Measurements from ENCODE around the gene NHLRC3.
"Not testable (repeated sequence)": the region's sequence is repeated elsewhere in the genome, so short reads cannot be mapped to it uniquely, and the experiment has no call there.

The NHLRC3 gene

GRCh38 chr13:39073983-39074382 is 35.7 kb downstream of the NHLRC3 start:
- no peak overlapping the region for H3K9ac ChIP-seq (ENCODE audit: low read depth, low read length)
- H3K27me3 ChIP-seq (ENCODE audit: control insufficient read depth, insufficient read depth, low read length), result no peaks in the 10 kb centered on the region
- no peak overlapping the region for H3K27ac ChIP-seq (ENCODE audit: low read depth, low read length)
- no peak overlapping the region for H3K4me3 ChIP-seq (ENCODE audit: low read depth, low read length)
- H3K36me3 ChIP-seq (ENCODE audit: control insufficient read depth, insufficient read depth, low read length), result no peaks in the 10 kb centered on the region
- H3K4me1 ChIP-seq (ENCODE audit: control insufficient read depth, insufficient read depth, low read length), result no peaks in the 10 kb centered on the region
- no peaks in the 10 kb centered on the region for H3K9me3 ChIP-seq (ENCODE audit: control insufficient read depth, insufficient read depth, low read length)

- H3K9ac ChIP-seq (ENCODE audit: low read depth, low read length); H3K4me3 ChIP-seq (ENCODE audit: low read depth, low read length); H3K27me3 ChIP-seq (ENCODE audit: control insufficient read depth, insufficient read depth, low read length); H3K36me3 ChIP-seq (ENCODE audit: control insufficient read depth, insufficient read depth, low read length); H3K27ac ChIP-seq (ENCODE audit: low read depth, low read length); H3K4me1 ChIP-seq (ENCODE audit: control insufficient read depth, insufficient read depth, low read length); H3K9me3 ChIP-seq (ENCODE audit: control insufficient read depth, insufficient read depth, low read length): not testable (repeated sequence)
Measured at GRCh38 chr13:39086251-39086945, 48.1 kb downstream of the NHLRC3 start.

GRCh38 chr13:39091586-39091985 is 53.3 kb downstream of the NHLRC3 start:
- Histone ChIP-seq H3K27me3 (ENCODE audit: control insufficient read depth, insufficient read depth, low read length) (no peaks in the 10 kb centered on the region), H3K9ac (ENCODE audit: low read depth, low read length) (no peak overlapping the region), H3K4me3 (ENCODE audit: low read depth, low read length) (no peak overlapping the region), H3K36me3 (ENCODE audit: control insufficient read depth, insufficient read depth, low read length) (no peaks in the 10 kb centered on the region), H3K4me1 (ENCODE audit: control insufficient read depth, insufficient read depth, low read length) (no peaks in the 10 kb centered on the region), H3K27ac (ENCODE audit: low read depth, low read length) (no peak overlapping the region), H3K9me3 (ENCODE audit: control insufficient read depth, insufficient read depth, low read length) (no peaks in the 10 kb centered on the region)

GRCh38 chr13:39095500-39095899 is 57.2 kb downstream of the NHLRC3 start:
- Histone ChIP-seq H3K4me3 (ENCODE audit: low read depth, low read length) (no peak overlapping the region), H3K4me1 (ENCODE audit: control insufficient read depth, insufficient read depth, low read length) (no peaks in the 10 kb centered on the region), H3K27me3 (ENCODE audit: control insufficient read depth, insufficient read depth, low read length) (no peaks in the 10 kb centered on the region), H3K27ac (ENCODE audit: low read depth, low read length) (no peak overlapping the region), H3K36me3 (ENCODE audit: control insufficient read depth, insufficient read depth, low read length) (no peaks in the 10 kb centered on the region), H3K9ac (ENCODE audit: low read depth, low read length) (no peak overlapping the region), H3K9me3 (ENCODE audit: control insufficient read depth, insufficient read depth, low read length) (no peaks in the 10 kb centered on the region)

GRCh38 chr13:39099231-39099630 is 61.0 kb downstream of the NHLRC3 start:
- no peaks in the 10 kb centered on the region for H3K27me3 ChIP-seq (ENCODE audit: control insufficient read depth, insufficient read depth, low read length)
- no peaks in the 10 kb centered on the region for H3K36me3 ChIP-seq (ENCODE audit: control insufficient read depth, insufficient read depth, low read length)
- no peaks in the 10 kb centered on the region for H3K9me3 ChIP-seq (ENCODE audit: control insufficient read depth, insufficient read depth, low read length)
- H3K4me1 ChIP-seq (ENCODE audit: control insufficient read depth, insufficient read depth, low read length), result no peaks in the 10 kb centered on the region
- no peak overlapping the region for H3K9ac ChIP-seq (ENCODE audit: low read depth, low read length)
- no peak overlapping the region for H3K4me3 ChIP-seq (ENCODE audit: low read depth, low read length)
- no peak overlapping the region for H3K27ac ChIP-seq (ENCODE audit: low read depth, low read length)
